NCI-H526 (cell line): ENCODE results near the gene PRIMPOL.
A peak's percentile ranks its signal among the peaks of the same experiment; 100 is the strongest.
"Not testable (repeated sequence)": the region's sequence is repeated elsewhere in the genome, so short reads cannot be mapped to it uniquely, and the experiment has no call there.

Experiments
- DNase-seq, 2 experiments: peaks; one replicate each; lab custom pipeline; 2025; lab: John Stamatoyannopoulos, UW

PRIMPOL gene

GRCh38 chr4:184636897-184637296 is 12.6 kb upstream of the PRIMPOL start:
- DNase-seq = no peak

GRCh38 chr4:184641022-184641421 is 8.5 kb upstream of the PRIMPOL start:
- DNase-seq = peak in 1 of 2 experiments; percentile 17

- DNase-seq = no peak
Measured at GRCh38 chr4:184641451-184641850, 8.1 kb upstream of the PRIMPOL start.

- no peak for DNase-seq
Measured at GRCh38 chr4:184643731-184644130, 5.8 kb upstream of the PRIMPOL start.

- no peak for DNase-seq
Measured at GRCh38 chr4:184644553-184645307, 4.8 kb upstream of the PRIMPOL start.

GRCh38 chr4:184645904-184646610 is 3.5 kb upstream of the PRIMPOL start:
- DNase-seq = peak in 1 of 2 experiments; percentile 38

GRCh38 chr4:184647266-184648053 is 2.1 kb upstream of the PRIMPOL start:
- DNase-seq = no peak

- peak in 1 of 2 experiments; percentile 32 for DNase-seq
Measured at GRCh38 chr4:184648054-184648312, 1.6 kb upstream of the PRIMPOL start.

- peak; percentile 18 to 60 for DNase-seq
Measured at GRCh38 chr4:184648313-184649025, 1.1 kb upstream of the PRIMPOL start.

GRCh38 chr4:184649971-184650855 is 675 bp downstream of the PRIMPOL start:
- DNase-seq = peak in 1 of 2 experiments; percentile 49

- DNase-seq = no peak
Measured at GRCh38 chr4:184651899-184652298, 2.4 kb downstream of the PRIMPOL start.

GRCh38 chr4:184652681-184653080 is 3.1 kb downstream of the PRIMPOL start:
- not testable (repeated sequence) for DNase-seq

GRCh38 chr4:184653650-184654049 is 4.1 kb downstream of the PRIMPOL start:
- DNase-seq = no peak

- no peak for DNase-seq
Measured at GRCh38 chr4:184655889-184656869, 6.6 kb downstream of the PRIMPOL start.

GRCh38 chr4:184657144-184657543 is 7.6 kb downstream of the PRIMPOL start:
- no peak for DNase-seq

- not testable (repeated sequence) for DNase-seq
Measured at GRCh38 chr4:184657820-184658219, 8.3 kb downstream of the PRIMPOL start.

GRCh38 chr4:184660978-184661377 is 11.4 kb downstream of the PRIMPOL start:
- DNase-seq = no peak

- DNase-seq = no peak
Measured at GRCh38 chr4:184662236-184662635, 12.7 kb downstream of the PRIMPOL start.

- DNase-seq = no peak
Measured at GRCh38 chr4:184664445-184665210, 15.1 kb downstream of the PRIMPOL start.
